WTC11 (cell line): ENCODE results near the gene CHTF8.

ENCODE experiments used
- ATF2 ChIP-seq: sonication (generic); formaldehyde crosslinking; IDR thresholded peaks from 2 replicates; pipeline ENCODE4 v1.8.1; 2022; ENCODE audit warnings: low read depth, missing genetic modification reagents, borderline replicate concordance
- FOXP1 ChIP-seq: sonication (generic); formaldehyde crosslinking; IDR thresholded peaks from 2 replicates; pipeline ENCODE4 v1.8.0; 2022; ENCODE audit warnings: missing genetic modification reagents, mild to moderate bottlenecking, moderate library complexity, borderline replicate concordance
- NFYB ChIP-seq: sonication (generic); formaldehyde crosslinking; conservative IDR thresholded peaks from 2 replicates; pipeline ENCODE4 v1.8.0; 2022; ENCODE audit warnings: low read depth, missing genetic modification reagents
- OVOL2 ChIP-seq: fragments of 250-450 bp; sonication (Bioruptor Pico); IDR thresholded peaks from 2 replicates; pipeline ENCODE4 v1.9.0; 2021; ENCODE audit warnings: mild to moderate bottlenecking, borderline replicate concordance
- RELA ChIP-seq: sonication (generic); formaldehyde crosslinking; IDR thresholded peaks from 2 replicates; pipeline ENCODE4 v1.8.1; 2022; ENCODE audit warnings: missing genetic modification reagents, mild to moderate bottlenecking, borderline replicate concordance
- TCF7 ChIP-seq: sonication (generic); formaldehyde crosslinking; IDR thresholded peaks from 2 replicates; pipeline ENCODE4 v1.8.0; 2022; ENCODE audit warnings: mild to moderate bottlenecking, low read depth, missing genetic modification reagents, moderate library complexity
- TEAD4 ChIP-seq: sonication (generic); formaldehyde crosslinking; IDR thresholded peaks from 2 replicates; pipeline ENCODE4 v1.8.0; 2022; ENCODE audit warnings: mild to moderate bottlenecking, missing genetic modification reagents
- ZNF232 ChIP-seq: sonication (generic); formaldehyde crosslinking; IDR thresholded peaks from 2 replicates; pipeline ENCODE4 v1.8.0; 2022; ENCODE audit warnings: mild to moderate bottlenecking, missing genetic modification reagents
- ZNF263 ChIP-seq: sonication (generic); formaldehyde crosslinking; IDR thresholded peaks from 2 replicates; pipeline ENCODE4 v1.8.1; 2022; ENCODE audit warnings: low read depth, mild to moderate bottlenecking, moderate library complexity, missing genetic modification reagents
- ZNF396 ChIP-seq: fragments of 250-450 bp; sonication (Bioruptor Pico); IDR thresholded peaks from 2 replicates; pipeline ENCODE4 v1.8.0; 2021; ENCODE audit warnings: mild to moderate bottlenecking, moderate library complexity, borderline replicate concordance
- ZNF512 ChIP-seq: sonication (generic); formaldehyde crosslinking; IDR thresholded peaks from 2 replicates; pipeline ENCODE4 v1.8.1; 2022; ENCODE audit warnings: missing genetic modification reagents, borderline replicate concordance
- TF ChIP-seq, protein P1 (sequence below): fragments of 200-600 bp; IDR thresholded peaks from 2 replicates; pipeline ENCODE4 v1.8.0; 2022; ENCODE audit warnings: antibody characterized with exemption
- TF ChIP-seq, protein P2 (sequence below): fragments of 250-450 bp; sonication (Bioruptor Pico); IDR thresholded peaks from 2 replicates; pipeline ENCODE4 v2.1.2; 2022; ENCODE audit warnings: mild to moderate bottlenecking, moderate library complexity
- TF ChIP-seq, protein P3 (sequence below): sonication (generic); formaldehyde crosslinking; IDR thresholded peaks from 2 replicates; pipeline ENCODE4 v1.8.1; 2023; ENCODE audit warnings: mild to moderate bottlenecking, moderate library complexity, missing genetic modification reagents

DNA sequence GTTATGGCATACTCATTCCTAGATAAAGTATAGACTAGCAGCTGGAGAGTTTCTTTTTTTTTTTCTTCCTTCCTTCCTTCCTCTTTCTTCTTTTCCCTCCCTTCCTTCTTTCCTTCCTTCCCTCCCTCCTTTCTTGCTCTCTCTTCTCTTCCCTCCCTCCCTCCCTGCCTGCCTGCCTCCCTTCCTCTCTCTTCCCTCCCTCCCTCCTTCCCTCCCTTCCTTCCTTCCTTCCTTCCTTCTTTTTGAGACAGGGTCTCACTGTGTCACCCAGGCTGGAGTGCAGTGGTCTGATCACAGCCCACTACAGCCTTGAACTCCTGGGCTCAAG, 47.6 kb upstream of the CHTF8 start:
- TF ChIP-seq, protein P1, sequence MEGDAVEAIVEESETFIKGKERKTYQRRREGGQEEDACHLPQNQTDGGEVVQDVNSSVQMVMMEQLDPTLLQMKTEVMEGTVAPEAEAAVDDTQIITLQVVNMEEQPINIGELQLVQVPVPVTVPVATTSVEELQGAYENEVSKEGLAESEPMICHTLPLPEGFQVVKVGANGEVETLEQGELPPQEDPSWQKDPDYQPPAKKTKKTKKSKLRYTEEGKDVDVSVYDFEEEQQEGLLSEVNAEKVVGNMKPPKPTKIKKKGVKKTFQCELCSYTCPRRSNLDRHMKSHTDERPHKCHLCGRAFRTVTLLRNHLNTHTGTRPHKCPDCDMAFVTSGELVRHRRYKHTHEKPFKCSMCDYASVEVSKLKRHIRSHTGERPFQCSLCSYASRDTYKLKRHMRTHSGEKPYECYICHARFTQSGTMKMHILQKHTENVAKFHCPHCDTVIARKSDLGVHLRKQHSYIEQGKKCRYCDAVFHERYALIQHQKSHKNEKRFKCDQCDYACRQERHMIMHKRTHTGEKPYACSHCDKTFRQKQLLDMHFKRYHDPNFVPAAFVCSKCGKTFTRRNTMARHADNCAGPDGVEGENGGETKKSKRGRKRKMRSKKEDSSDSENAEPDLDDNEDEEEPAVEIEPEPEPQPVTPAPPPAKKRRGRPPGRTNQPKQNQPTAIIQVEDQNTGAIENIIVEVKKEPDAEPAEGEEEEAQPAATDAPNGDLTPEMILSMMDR = no peak
- TF ChIP-seq RELA (CRISPR knock-in tag) (no peak), ZNF512 (CRISPR knock-in tag) (no peak), NFYB (CRISPR knock-in tag) (no peak), ZNF396 (no peak), ZNF263 (no peak), OVOL2 (CRISPR knock-in tag) (no peak), ZNF232 (CRISPR knock-in tag) (no peak), ATF2 (CRISPR knock-in tag) (no peak), FOXP1 (CRISPR knock-in tag) (no peak), TEAD4 (CRISPR knock-in tag) (no peak), TCF7 (CRISPR knock-in tag) (no peak)
- TF ChIP-seq, protein P2, sequence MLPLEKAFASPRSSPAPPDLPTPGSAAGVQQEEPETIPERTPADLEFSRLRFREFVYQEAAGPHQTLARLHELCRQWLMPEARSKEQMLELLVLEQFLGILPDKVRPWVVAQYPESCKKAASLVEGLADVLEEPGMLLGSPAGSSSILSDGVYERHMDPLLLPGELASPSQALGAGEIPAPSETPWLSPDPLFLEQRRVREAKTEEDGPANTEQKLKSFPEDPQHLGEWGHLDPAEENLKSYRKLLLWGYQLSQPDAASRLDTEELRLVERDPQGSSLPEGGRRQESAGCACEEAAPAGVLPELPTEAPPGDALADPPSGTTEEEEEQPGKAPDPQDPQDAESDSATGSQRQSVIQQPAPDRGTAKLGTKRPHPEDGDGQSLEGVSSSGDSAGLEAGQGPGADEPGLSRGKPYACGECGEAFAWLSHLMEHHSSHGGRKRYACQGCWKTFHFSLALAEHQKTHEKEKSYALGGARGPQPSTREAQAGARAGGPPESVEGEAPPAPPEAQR (CRISPR knock-in tag) = no peak
- TF ChIP-seq, protein P3, sequence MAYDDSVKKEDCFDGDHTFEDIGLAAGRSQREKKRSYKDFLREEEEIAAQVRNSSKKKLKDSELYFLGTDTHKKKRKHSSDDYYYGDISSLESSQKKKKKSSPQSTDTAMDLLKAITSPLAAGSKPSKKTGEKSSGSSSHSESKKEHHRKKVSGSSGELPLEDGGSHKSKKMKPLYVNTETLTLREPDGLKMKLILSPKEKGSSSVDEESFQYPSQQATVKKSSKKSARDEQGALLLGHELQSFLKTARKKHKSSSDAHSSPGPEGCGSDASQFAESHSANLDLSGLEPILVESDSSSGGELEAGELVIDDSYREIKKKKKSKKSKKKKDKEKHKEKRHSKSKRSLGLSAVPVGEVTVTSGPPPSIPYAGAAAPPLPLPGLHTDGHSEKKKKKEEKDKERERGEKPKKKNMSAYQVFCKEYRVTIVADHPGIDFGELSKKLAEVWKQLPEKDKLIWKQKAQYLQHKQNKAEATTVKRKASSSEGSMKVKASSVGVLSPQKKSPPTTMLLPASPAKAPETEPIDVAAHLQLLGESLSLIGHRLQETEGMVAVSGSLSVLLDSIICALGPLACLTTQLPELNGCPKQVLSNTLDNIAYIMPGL (CRISPR knock-in tag) = no peak
